WI38 (cell line): ENCODE results near the gene PRDM10.

Source experiments
- H3K4me3 ChIP-seq: 2 replicates; pipeline ENCODE4 v1.5.1; 2011; ENCODE audit warnings: low read depth, mild to moderate bottlenecking, control low read depth, low read length
- TF ChIP-seq, protein P1 (sequence below): IDR thresholded peaks from 2 replicates; pipeline ENCODE4 v1.5.1; 2012; ENCODE audit warnings: low read depth, mild to moderate bottlenecking, control low read depth, low read length

Gene PRDM10

GRCh38 chr11:129946256-129946655 is 56.4 kb downstream of the PRDM10 start:
- no peak overlapping the region for H3K4me3 ChIP-seq
- TF ChIP-seq, protein P1, sequence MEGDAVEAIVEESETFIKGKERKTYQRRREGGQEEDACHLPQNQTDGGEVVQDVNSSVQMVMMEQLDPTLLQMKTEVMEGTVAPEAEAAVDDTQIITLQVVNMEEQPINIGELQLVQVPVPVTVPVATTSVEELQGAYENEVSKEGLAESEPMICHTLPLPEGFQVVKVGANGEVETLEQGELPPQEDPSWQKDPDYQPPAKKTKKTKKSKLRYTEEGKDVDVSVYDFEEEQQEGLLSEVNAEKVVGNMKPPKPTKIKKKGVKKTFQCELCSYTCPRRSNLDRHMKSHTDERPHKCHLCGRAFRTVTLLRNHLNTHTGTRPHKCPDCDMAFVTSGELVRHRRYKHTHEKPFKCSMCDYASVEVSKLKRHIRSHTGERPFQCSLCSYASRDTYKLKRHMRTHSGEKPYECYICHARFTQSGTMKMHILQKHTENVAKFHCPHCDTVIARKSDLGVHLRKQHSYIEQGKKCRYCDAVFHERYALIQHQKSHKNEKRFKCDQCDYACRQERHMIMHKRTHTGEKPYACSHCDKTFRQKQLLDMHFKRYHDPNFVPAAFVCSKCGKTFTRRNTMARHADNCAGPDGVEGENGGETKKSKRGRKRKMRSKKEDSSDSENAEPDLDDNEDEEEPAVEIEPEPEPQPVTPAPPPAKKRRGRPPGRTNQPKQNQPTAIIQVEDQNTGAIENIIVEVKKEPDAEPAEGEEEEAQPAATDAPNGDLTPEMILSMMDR: no peak

GRCh38 chr11:129945373-129945772 is 57.3 kb downstream of the PRDM10 start:
- no peak overlapping the region for H3K4me3 ChIP-seq
- TF ChIP-seq, protein P1: no peak

DNA sequence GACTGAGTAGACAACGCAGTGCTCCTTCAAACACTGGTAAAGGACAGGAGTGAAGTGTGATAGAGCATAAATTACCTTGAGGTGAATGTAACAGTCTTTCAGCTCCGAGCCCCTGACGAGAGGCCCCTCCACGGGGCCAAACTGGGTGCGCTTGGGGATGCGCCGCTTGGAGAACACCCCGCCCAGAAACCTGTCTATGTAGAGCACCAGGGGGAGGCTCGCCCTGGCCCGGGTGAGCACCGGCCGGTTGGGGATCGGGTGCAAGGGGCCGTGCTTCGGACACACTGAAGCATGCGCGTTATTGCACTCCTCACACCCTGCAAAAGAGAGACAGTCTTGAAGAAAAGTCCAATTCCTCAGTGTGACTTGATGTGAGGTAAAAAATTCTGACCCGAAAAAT is 57.9 kb downstream of the PRDM10 start:
- no peak overlapping the region for H3K4me3 ChIP-seq

GRCh38 chr11:129943036-129943435 is 59.6 kb downstream of the PRDM10 start:
- H3K4me3 ChIP-seq: no peak overlapping the region
- TF ChIP-seq, protein P1: no peak

More for the DNA sequence above, 57.9 kb downstream of the PRDM10 start:
- TF ChIP-seq, protein P1: no peak

GRCh38 chr11:129939510-129939909 is 63.1 kb downstream of the PRDM10 start:
- TF ChIP-seq, protein P1: no peak
- H3K4me3 ChIP-seq: no peak overlapping the region

- H3K4me3 ChIP-seq: no peak overlapping the region
- TF ChIP-seq, protein P1: no peak
These were observed 63.9 kb downstream of the PRDM10 start for GRCh38 chr11:129938764-129939163.

- TF ChIP-seq, protein P1: no peak
- H3K4me3 ChIP-seq: no peak overlapping the region
These were observed 64.9 kb downstream of the PRDM10 start for GRCh38 chr11:129937592-129938238.
